Regular cardiac myocyte (primary cell): Measurements from ENCODE around the gene WDR46. TPM values are rescaled to one million over a fixed set of nuclear protein-coding genes. Genes with fewer than 3 reads are reported as not detected.

ENCODE experiments used
- total RNA-seq: library from RNA; depleted of rRNA; stranded (reverse); fragments of >200 nt; gene quantifications from 2 replicates; pipeline ENCODE4 v1.2.3, GENCODE V29; 2014

The WDR46 gene, protein sequence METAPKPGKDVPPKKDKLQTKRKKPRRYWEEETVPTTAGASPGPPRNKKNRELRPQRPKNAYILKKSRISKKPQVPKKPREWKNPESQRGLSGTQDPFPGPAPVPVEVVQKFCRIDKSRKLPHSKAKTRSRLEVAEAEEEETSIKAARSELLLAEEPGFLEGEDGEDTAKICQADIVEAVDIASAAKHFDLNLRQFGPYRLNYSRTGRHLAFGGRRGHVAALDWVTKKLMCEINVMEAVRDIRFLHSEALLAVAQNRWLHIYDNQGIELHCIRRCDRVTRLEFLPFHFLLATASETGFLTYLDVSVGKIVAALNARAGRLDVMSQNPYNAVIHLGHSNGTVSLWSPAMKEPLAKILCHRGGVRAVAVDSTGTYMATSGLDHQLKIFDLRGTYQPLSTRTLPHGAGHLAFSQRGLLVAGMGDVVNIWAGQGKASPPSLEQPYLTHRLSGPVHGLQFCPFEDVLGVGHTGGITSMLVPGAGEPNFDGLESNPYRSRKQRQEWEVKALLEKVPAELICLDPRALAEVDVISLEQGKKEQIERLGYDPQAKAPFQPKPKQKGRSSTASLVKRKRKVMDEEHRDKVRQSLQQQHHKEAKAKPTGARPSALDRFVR
- 106 and 132 TPM in 2 replicates for total RNA-seq

GRCh38 chr6:33288921-33289783, at the start of gene WDR46, which contains the start of gene PFDN6:
Gene WDR46, minus strand, starts transcription at chr6:33289239. Its CDS starts 69 bp downstream, at chr6:33289170.
Gene PFDN6, plus strand, starts transcription at chr6:33289601. Its CDS starts 256 bp downstream, at chr6:33289857.

DNA sequence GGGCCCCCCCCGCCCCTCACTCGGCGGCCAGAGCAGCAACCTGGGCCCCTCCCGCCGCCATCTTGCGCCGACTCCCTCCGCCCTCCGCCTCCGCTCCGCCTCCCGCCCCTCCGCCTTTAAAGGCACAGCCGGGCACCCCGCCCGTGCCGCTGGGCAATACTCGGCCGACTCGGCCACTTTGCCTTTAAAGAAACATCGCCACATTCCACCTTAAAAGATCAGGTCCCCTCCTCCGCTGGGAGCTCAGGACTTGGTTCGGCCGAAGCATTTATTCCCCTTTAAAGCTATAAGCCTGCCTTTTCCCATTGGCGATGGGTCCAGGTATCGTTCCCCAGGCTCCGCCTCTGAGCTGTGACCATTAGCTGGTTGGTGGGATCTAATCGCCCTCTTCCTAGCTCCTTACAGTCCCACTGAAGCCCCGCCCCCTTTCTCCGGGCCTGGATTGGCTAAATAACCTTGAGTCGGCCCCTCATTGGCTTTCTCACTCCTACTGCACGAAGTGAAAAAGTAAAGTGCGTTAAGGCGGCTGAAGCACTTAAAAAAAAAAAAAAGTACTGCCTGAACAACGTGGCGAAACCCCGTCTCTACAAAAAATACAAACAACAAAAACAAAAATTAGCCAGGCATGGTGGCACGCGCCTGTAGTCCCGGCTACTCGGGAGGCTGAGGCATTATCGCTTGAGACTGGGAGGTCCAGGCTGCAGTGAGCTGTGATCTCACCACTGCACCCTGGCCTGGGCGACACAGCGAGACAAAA, 28.8 kb upstream of the WDR46 start, which contains the start of gene ZBTB22:
Gene ZBTB22 (minus strand): TSS at position 76 of the 757 bp plus-strand sequence. CDS start 828 bp downstream, outside the sequence.

DNA sequence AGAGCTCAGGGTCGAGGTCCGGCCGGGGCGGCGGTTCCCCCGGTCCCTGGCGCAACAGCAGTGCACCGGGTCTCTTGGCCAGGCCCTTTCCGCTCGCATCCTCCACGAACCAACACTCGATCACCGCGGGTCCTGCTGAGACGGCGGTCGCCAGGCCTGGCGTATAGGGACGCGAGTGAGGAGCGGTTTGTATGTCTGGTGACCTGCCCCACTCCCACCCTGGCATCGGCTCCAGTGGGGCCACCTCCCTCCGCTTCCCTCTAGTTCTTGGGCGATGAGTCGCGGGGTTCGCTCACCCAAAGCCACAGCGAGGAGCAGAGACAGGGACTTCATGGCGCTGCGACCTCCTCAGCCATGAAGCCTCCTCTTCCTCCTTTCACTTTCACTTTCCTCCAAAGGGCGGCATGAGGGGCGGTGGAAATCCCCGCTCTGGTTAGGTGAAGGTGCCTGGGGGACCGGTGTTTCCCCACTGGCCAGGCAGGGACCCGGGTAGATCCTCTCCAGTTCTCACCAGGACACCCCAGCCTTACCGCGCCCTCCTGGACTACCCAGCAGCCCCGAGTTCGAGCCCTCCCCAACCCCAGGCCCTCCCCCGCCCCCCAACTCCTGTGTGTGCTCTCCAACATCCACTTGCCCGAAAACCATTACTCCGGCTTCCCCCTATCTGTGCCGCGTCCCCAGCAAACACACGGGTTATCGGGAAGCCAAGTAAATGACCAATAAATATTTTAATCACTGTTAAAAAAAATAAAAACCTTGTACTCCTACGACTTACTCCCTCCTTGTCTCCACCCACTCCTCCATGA, 24.9 kb upstream of the WDR46 start, which contains the start of gene TAPBP:
Gene TAPBP (minus strand): TSS at position 370 of the 806 bp plus-strand sequence. CDS start 37 bp downstream, at position 333.

GRCh38 chr6:33298773-33299236, 9.8 kb upstream of the WDR46 start, which contains the start of gene RGL2:
Gene RGL2, minus strand, starts transcription at chr6:33298942. Its CDS starts 332 bp downstream, at chr6:33298610.

GRCh38 chr6:33276864-33277662, 12.0 kb downstream of the WDR46 start, which contains the start of gene B3GALT4:
Gene B3GALT4, plus strand, starts transcription at chr6:33277123. Its CDS starts 297 bp downstream, at chr6:33277420.

DNA sequence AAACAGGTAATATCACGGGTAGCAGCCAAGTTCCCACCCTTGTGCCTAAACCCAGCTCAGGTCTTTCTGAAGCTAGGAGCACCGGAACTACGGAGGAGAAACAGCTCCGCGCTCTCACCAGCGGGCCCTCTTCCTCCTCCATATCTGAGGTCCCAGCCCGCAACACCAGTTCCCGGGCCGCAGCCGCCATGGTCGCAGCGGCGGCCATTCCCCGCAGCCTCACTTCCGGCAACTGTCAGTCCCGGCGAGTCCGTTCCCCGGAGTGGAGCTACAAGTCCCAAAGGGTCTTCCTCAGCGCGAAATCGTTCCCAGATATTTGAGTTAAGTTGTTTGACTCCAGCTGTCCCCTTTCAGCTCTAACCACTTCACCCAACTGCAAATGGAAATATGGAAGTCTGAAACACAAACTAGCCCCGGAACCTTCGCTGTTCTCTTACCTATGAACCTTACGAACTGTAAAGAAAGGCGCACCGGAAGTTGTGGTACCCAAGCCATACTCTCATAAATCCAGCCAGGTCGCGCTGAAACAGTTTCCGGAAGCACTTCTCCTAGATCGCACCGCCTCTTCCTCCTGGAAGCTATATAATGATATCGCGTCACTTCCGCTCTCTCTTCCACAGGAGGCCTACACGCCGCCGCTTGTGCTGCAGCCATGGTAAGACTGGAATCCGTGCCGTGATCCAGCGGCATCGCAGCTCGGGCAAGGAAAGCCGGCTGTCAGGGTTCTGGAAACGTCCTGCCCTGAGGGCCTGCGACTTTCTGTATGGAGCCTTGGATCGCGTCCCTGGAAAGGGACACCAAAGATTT, 17.4 kb downstream of the WDR46 start, which contains the start of the genes RPS18 and VPS52:
Gene RPS18 (plus strand): TSS at position 608 of the 807 bp plus-strand sequence. CDS start 45 bp downstream, at position 653.
Gene VPS52 (minus strand): TSS at position 409 of the 807 bp plus-strand sequence. CDS start 201 bp downstream, at position 208.

Other genes starting within 250 kb of the WDR46 start
- 1.9 and 2.8 TPM in 2 replicates for gene HLA-DPA1, start 215.6 kb downstream of the WDR46 start, total RNA-seq
- 22.3 and 26.8 TPM in 2 replicates for gene HLA-DPB1, start 213.2 kb downstream of the WDR46 start, total RNA-seq
- gene COL11A2, start 96.8 kb downstream of the WDR46 start, total RNA-seq = 0.19 and 0.56 TPM in 2 replicates
- 22.8 and 23.8 TPM in 2 replicates for gene RXRB, start 88.6 kb downstream of the WDR46 start, total RNA-seq
- 145 and 250 TPM in 2 replicates for gene SLC39A7, start 88.4 kb downstream of the WDR46 start, total RNA-seq
- 4.6 and 9.0 TPM in 2 replicates for gene HSD17B8, start 84.6 kb downstream of the WDR46 start, total RNA-seq
- 22.8 TPM in 2 replicates for gene RING1, start 80.7 kb downstream of the WDR46 start, total RNA-seq
- 33.8 and 34.1 TPM in 2 replicates for gene VPS52, start 17.4 kb downstream of the WDR46 start, total RNA-seq
- gene RPS18, start 17.2 kb downstream of the WDR46 start, total RNA-seq = 3,557 and 4,080 TPM in 2 replicates
- 1.5 and 2.5 TPM in 2 replicates for gene B3GALT4, start 12.1 kb downstream of the WDR46 start, total RNA-seq
- gene PFDN6, start 362 bp upstream of the WDR46 start, total RNA-seq = 49.3 and 78.0 TPM in 2 replicates
- gene RGL2, start 9.7 kb upstream of the WDR46 start, total RNA-seq = 17.5 and 20.1 TPM in 2 replicates
- gene TAPBP, start 24.8 kb upstream of the WDR46 start, total RNA-seq = 29.5 and 50.7 TPM in 2 replicates
- 11.9 and 20.0 TPM in 2 replicates for gene ZBTB22, start 28.5 kb upstream of the WDR46 start, total RNA-seq
- 37.8 and 57.7 TPM in 2 replicates for gene DAXX, start 33.7 kb upstream of the WDR46 start, total RNA-seq
- gene KIFC1, start 102.6 kb upstream of the WDR46 start, total RNA-seq = 5.9 and 52.1 TPM in 2 replicates
- gene PHF1, start 121.8 kb upstream of the WDR46 start, total RNA-seq = 14.8 and 32.4 TPM in 2 replicates
- gene CUTA, start 128.9 kb upstream of the WDR46 start, total RNA-seq = 87.4 and 143 TPM in 2 replicates
- gene SYNGAP1, start 130.8 kb upstream of the WDR46 start, total RNA-seq = 2.7 and 2.8 TPM in 2 replicates
- gene ZBTB9, start 165.3 kb upstream of the WDR46 start, total RNA-seq = 3.7 and 7.1 TPM in 2 replicates